H9 (cell line): Measurements from ENCODE around the gene RNGTT. TPM values are rescaled to one million over a fixed set of nuclear protein-coding genes. Genes with fewer than 3 reads are reported as not detected.

Experiments
- DNase-seq: peaks from one replicate; pipeline ENCODE4 v3.0.0-alpha.2; 2017
- H2AFZ ChIP-seq: one replicate; pipeline ENCODE4 v1.6.1; 2013; ENCODE audit warnings: mild to moderate bottlenecking, low read length, control low read depth, moderate library complexity
- H2AK5ac ChIP-seq: 2 replicates; pipeline ENCODE4 v1.6.1; 2013; ENCODE audit warnings: low read length, control low read depth, mixed read lengths; ENCODE audit not compliant: insufficient read length
- H2BK120ac ChIP-seq: one replicate; pipeline ENCODE4 v1.6.1; 2013; ENCODE audit warnings: low read depth, mild to moderate bottlenecking, low read length, control low read depth, inconsistent platforms; ENCODE audit not compliant: poor library complexity, severe bottlenecking
- H2BK12ac ChIP-seq: 2 replicates; pipeline ENCODE4 v1.6.1; 2013; ENCODE audit warnings: low read length, control low read depth, mixed read lengths, low read depth; ENCODE audit not compliant: insufficient read length
- H2BK15ac ChIP-seq: 2 replicates; pipeline ENCODE4 v1.6.1; 2013; ENCODE audit warnings: low read depth, low read length, control low read depth
- H2BK20ac ChIP-seq: one replicate; pipeline ENCODE4 v1.6.1; 2013; ENCODE audit warnings: low read depth, mild to moderate bottlenecking, low read length, control low read depth, inconsistent platforms; ENCODE audit not compliant: poor library complexity, severe bottlenecking
- H2BK5ac ChIP-seq: 2 replicates; pipeline ENCODE4 v1.6.1; 2013; ENCODE audit warnings: low read length, control low read depth, mixed read lengths; ENCODE audit not compliant: insufficient read length
- H3K14ac ChIP-seq: 2 replicates; pipeline ENCODE4 v1.6.1; 2013; ENCODE audit warnings: low read length, control low read depth; ENCODE audit not compliant: insufficient read depth
- H3K18ac ChIP-seq: 2 replicates; pipeline ENCODE4 v1.6.1; 2013; ENCODE audit warnings: low read depth, mild to moderate bottlenecking, mixed read lengths, low read length, control low read depth; ENCODE audit not compliant: insufficient read length
- H3K23ac ChIP-seq: 2 replicates; pipeline ENCODE4 v1.6.1; 2013; ENCODE audit warnings: low read length, control low read depth, mixed read lengths, low read depth; ENCODE audit not compliant: insufficient read length
- H3K23me2 ChIP-seq: 2 replicates; pipeline ENCODE4 v1.6.1; 2013; ENCODE audit warnings: low read depth, mild to moderate bottlenecking, mixed read lengths, low read length, control low read depth; ENCODE audit not compliant: insufficient read length, poor library complexity, severe bottlenecking
- H3K27ac ChIP-seq: 2 replicates; pipeline ENCODE4 v1.5.1; 2013; ENCODE audit warnings: low read length, control low read depth, mixed read lengths, low read depth; ENCODE audit not compliant: insufficient read length
- H3K27me3 ChIP-seq: 2 replicates; pipeline ENCODE4 v1.6.1; 2013; ENCODE audit warnings: low read length, control low read depth, inconsistent platforms; ENCODE audit not compliant: insufficient read depth
- H3K4ac ChIP-seq: 2 replicates; pipeline ENCODE4 v1.6.1; 2013; ENCODE audit warnings: low read depth, mild to moderate bottlenecking, control low read depth, inconsistent platforms, low read length, moderate library complexity
- H3K4me1 ChIP-seq: 2 replicates; pipeline ENCODE4 v1.6.1; 2013; ENCODE audit warnings: low read length, control low read depth, inconsistent platforms; ENCODE audit not compliant: insufficient read depth
- H3K4me2 ChIP-seq: 2 replicates; pipeline ENCODE4 v1.6.1; 2013; ENCODE audit warnings: low read length, control low read depth, mixed read lengths; ENCODE audit not compliant: insufficient read length, insufficient read depth
- H3K56ac ChIP-seq: 2 replicates; pipeline ENCODE4 v1.6.1; 2013; ENCODE audit warnings: low read depth, mild to moderate bottlenecking, mixed read lengths, low read length, control low read depth; ENCODE audit not compliant: insufficient read length
- H3K79me1 ChIP-seq: 2 replicates; pipeline ENCODE4 v1.6.1; 2013; ENCODE audit warnings: low read depth, mild to moderate bottlenecking, moderate library complexity, low read length, control low read depth, inconsistent platforms; ENCODE audit not compliant: insufficient read depth, poor library complexity, severe bottlenecking
- H3K79me2 ChIP-seq: 2 replicates; pipeline ENCODE4 v1.6.1; 2013; ENCODE audit warnings: low read length, control low read depth, inconsistent platforms; ENCODE audit not compliant: insufficient read depth
- H3K9ac ChIP-seq: 2 replicates; pipeline ENCODE4 v1.6.1; 2013; ENCODE audit warnings: low read length, control low read depth, mixed read lengths; ENCODE audit not compliant: insufficient read length; ENCODE audit errors: extremely low read depth
- H3K9me3 ChIP-seq: one replicate; pipeline ENCODE4 v1.6.1; 2013; ENCODE audit warnings: low read depth, low read length, inconsistent platforms; ENCODE audit not compliant: control insufficient read depth
- H3T11ph ChIP-seq: one replicate; pipeline ENCODE4 v1.6.1; 2013; ENCODE audit warnings: mild to moderate bottlenecking, low read length, control low read depth, inconsistent platforms
- H4K20me1 ChIP-seq: one replicate; pipeline ENCODE4 v1.6.1; 2013; ENCODE audit not compliant: control insufficient read depth, insufficient read length, insufficient read depth
- H4K5ac ChIP-seq: 2 replicates; pipeline ENCODE4 v1.6.1; 2013; ENCODE audit warnings: low read depth, mild to moderate bottlenecking, mixed read lengths, low read length, control low read depth; ENCODE audit not compliant: insufficient read length
- H4K8ac ChIP-seq: replicated peaks from 2 replicates; pipeline ENCODE4 v1.6.1; 2013; ENCODE audit warnings: low read length, control low read depth, mixed read lengths, low read depth; ENCODE audit not compliant: insufficient read length
- H4K91ac ChIP-seq: 2 replicates; pipeline ENCODE4 v1.6.1; 2013; ENCODE audit warnings: low read depth, mild to moderate bottlenecking, moderate library complexity, mixed read lengths, low read length, control low read depth; ENCODE audit not compliant: insufficient read length
- H3K27ac Mint-ChIP-seq, 3 experiments: 2 replicates in 2 of 3; 3 replicates in 1 of 3; pipeline ENCODE4 v1.8.0; 2020 to 2021; ENCODE audit warnings: mixed read lengths in 3 of 3, mild to moderate bottlenecking in 1 of 3, moderate library complexity in 1 of 3
- H3K27me3 Mint-ChIP-seq: 2 replicates; pipeline ENCODE4 v1.8.0; 2021; ENCODE audit warnings: low read depth, mild to moderate bottlenecking, moderate library complexity, mixed read lengths
- H3K36me3 Mint-ChIP-seq, 3 experiments: 2 replicates in 2 of 3; 3 replicates in 1 of 3; pipeline ENCODE4 v1.8.0; 2020 to 2021; ENCODE audit warnings: low read depth in 3 of 3, mixed read lengths in 3 of 3; ENCODE audit not compliant: insufficient read depth in 1 of 3
- H3K4me1 Mint-ChIP-seq, 2 experiments: 2 replicates each; pipeline ENCODE4 v1.8.0; 2020; ENCODE audit warnings: mixed read lengths in 2 of 2
- H3K4me3 Mint-ChIP-seq, 2 experiments: 2 replicates in 1 of 2; 3 replicates in 1 of 2; pipeline ENCODE4 v1.8.0; 2020 to 2021; ENCODE audit warnings: mild to moderate bottlenecking in 2 of 2, mixed read lengths in 2 of 2, moderate library complexity in 1 of 2
- H3K9me3 Mint-ChIP-seq, 2 experiments: 2 replicates in 1 of 2; 3 replicates in 1 of 2; pipeline ENCODE4 v1.8.0; 2020; ENCODE audit warnings: mild to moderate bottlenecking in 2 of 2, mixed read lengths in 2 of 2, moderate library complexity in 1 of 2
- CTCF ChIP-seq: fragments of 200-600 bp; sonication (generic); conservative IDR thresholded peaks from 3 replicates; pipeline ENCODE4 v1.8.0; 2021; ENCODE audit warnings: antibody characterized with exemption, mild to moderate bottlenecking
- total RNA-seq: library from RNA; stranded (reverse); gene quantifications from 2 replicates; pipeline ENCODE4 v1.2.1, GENCODE V29; 2021

The RNGTT gene
- total RNA-seq, 1 experiment from 2014 or later = 20.5 TPM

DNA sequence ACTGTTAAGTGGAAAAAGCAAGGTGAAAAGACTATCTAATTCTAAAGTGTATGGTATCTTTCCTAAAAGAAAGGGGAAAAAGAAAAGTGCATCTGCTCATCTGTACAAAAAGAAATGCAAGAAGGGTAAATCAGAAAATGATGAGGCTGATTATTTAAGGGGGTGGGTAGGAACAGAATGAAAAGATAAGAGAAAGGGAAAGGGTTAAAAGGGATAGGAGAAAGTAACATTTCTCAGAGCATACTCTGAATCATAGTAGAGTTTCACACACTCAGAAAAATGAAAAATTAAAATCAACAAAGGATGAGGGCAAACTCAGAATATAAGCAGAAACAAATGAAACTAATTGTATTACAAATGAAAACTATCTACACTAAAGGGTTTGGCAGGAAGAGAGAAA lies 79.1 kb downstream of the RNGTT start:
- no peaks in the 10 kb centered on the region for H3K79me2 ChIP-seq
- DNase-seq = no peak
- no peak overlapping the region for H4K8ac ChIP-seq
- no peak overlapping the region for H2BK20ac ChIP-seq
- Mint-ChIP-seq H3K9me3 (peaks cover 8 to 11% of the 10 kb centered on the region in 2 experiments; a peak in 4 of 5 replicates), H3K36me3 (peaks cover 29 to 42% (median 33%) of the 10 kb centered on the region in 3 experiments), H3K27ac (no peak overlapping the region), H3K27me3 (no peaks in the 10 kb centered on the region), H3K4me3 (no peak overlapping the region), H3K4me1 (peaks cover 13 to 19% of the 10 kb centered on the region in 2 experiments)
- no peak overlapping the region for H2BK12ac ChIP-seq
- H3K9me3 ChIP-seq = no peaks in the 10 kb centered on the region
- H2BK120ac ChIP-seq = no peak overlapping the region
- no peak for TF ChIP-seq CTCF
- no peak overlapping the region for H3K56ac ChIP-seq
- no peak overlapping the region for H3K14ac ChIP-seq
- no peak overlapping the region for H3K4me2 ChIP-seq
- H3K23ac ChIP-seq = no peak overlapping the region
- no peaks in the 10 kb centered on the region for H3K27me3 ChIP-seq
- no peaks in the 10 kb centered on the region for H3K4me1 ChIP-seq
- no peak overlapping the region for H3K18ac ChIP-seq
- H4K20me1 ChIP-seq = no peaks in the 10 kb centered on the region
- no peak overlapping the region for H3K9ac ChIP-seq
- H3K27ac ChIP-seq = no peak overlapping the region
- H2AFZ ChIP-seq = no peak overlapping the region
- H2AK5ac ChIP-seq = no peak overlapping the region
- H2BK5ac ChIP-seq = no peak overlapping the region
- no peaks in the 10 kb centered on the region for H3K23me2 ChIP-seq
- no peaks in the 10 kb centered on the region for H3K79me1 ChIP-seq
- H4K91ac ChIP-seq = no peak overlapping the region
- H2BK15ac ChIP-seq = no peak overlapping the region
- no peak overlapping the region for H4K5ac ChIP-seq
- no peak overlapping the region for H3T11ph ChIP-seq
- no peak overlapping the region for H3K4ac ChIP-seq
